BLaER1 treated with 17β-estradiol and CSF1 and Interleukin-3, amounts not matched to agents 10 nM and 100 nM (cell line): ENCODE results near the gene MS4A15.
"Not testable (repeated sequence)": the region's sequence is repeated elsewhere in the genome, so short reads cannot be mapped to it uniquely, and the experiment has no call there.

Experiments
- H3K27ac ChIP-seq, 11 experiments: shearing (Covaris generic); formaldehyde crosslinking; 2 replicates each; pipeline ENCODE4 v1.8.1; 2022
- H3K27me3 ChIP-seq, 11 experiments: shearing (Covaris generic); formaldehyde crosslinking; 2 replicates each; pipeline ENCODE4 v1.8.1; 2022
- H3K36me3 ChIP-seq, 11 experiments: shearing (Covaris generic); formaldehyde crosslinking; 2 replicates each; pipeline ENCODE4 v1.8.1; 2022
- H3K4me1 ChIP-seq, 10 experiments: shearing (Covaris generic); formaldehyde crosslinking; 2 replicates each; pipeline ENCODE4 v1.8.1; 2022
- H3K4me2 ChIP-seq, 11 experiments: shearing (Covaris generic); formaldehyde crosslinking; 2 replicates each; pipeline ENCODE4 v1.8.1; 2022
- H3K4me3 ChIP-seq, 10 experiments: shearing (Covaris generic); formaldehyde crosslinking; 2 replicates each; pipeline ENCODE4 v1.8.1; 2022
- H3K9ac ChIP-seq, 11 experiments: shearing (Covaris generic); formaldehyde crosslinking; 2 replicates each; pipeline ENCODE4 v1.8.1; 2022
- H3K9me3 ChIP-seq, 11 experiments: shearing (Covaris generic); formaldehyde crosslinking; replicated peaks in 1 of 11; 2 replicates each; pipeline ENCODE4 v1.8.1; 2022
- H4K20me1 ChIP-seq, 11 experiments: shearing (Covaris generic); formaldehyde crosslinking; 2 replicates each; pipeline ENCODE4 v1.8.1; 2022
- Cebpa-rat ChIP-seq, 11 experiments: shearing (Covaris generic); IDR thresholded peaks; 2 replicates each; pipeline ENCODE4 v1.8.1; 2022

The MS4A15 gene, protein sequence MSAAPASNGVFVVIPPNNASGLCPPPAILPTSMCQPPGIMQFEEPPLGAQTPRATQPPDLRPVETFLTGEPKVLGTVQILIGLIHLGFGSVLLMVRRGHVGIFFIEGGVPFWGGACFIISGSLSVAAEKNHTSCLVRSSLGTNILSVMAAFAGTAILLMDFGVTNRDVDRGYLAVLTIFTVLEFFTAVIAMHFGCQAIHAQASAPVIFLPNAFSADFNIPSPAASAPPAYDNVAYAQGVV

DNA sequence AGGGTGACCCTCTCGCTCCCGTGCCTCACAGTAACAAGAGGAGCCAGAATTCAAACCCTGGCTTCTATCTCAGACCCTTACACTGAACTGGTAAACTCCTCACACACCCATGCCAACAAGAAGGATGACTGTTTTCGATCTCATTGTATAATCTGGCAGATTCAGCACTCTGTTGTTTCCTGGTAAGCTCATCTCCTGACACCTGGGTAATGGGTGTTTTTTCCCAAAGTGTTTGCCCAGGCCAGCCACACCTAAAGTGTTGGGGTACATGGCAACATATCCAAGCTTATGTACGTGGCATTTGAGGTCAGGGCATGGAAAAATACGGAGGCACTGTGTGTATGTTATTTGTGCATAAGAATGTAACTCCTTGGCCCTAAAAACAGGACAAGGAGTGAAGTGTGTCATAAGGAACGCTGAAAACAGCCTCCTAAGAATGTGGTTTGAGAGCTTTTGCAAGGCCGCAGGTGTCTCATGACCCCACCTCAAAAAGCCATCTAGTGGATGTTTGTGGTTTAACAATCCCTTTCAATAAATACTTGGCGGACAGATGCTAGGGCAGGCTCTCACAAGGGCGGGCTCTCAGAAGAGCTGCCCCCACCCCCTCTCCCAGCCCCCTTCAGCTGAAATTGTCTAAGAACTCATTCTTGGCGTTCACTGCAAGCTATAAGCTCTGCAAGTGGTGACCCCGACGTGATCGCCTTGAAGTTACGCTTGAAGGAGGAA is at the start of gene MS4A15:
MS4A15 (plus strand) TSS at position 561 of the 726 bp plus-strand sequence. CDS start 6,867 bp downstream, outside the sequence.
- Histone ChIP-seq H3K27ac (no peak within 1 kb of the TSS), H3K4me3 (no peak within 1 kb of the TSS), H4K20me1 (peaks cover 0 to 9% (median 0%) of the 10 kb centered on the region in 11 experiments; a peak in 2 of 22 replicates), H3K27me3 (peaks cover 0 to 19% (median 0%) of the 10 kb centered on the region in 11 experiments; a peak in 5 of 22 replicates), H3K4me1 (peaks cover 15 to 29% (median 19%) of the 10 kb centered on the region in 10 experiments), H3K9me3 (no peaks in the 10 kb centered on the region), H3K9ac (no peak within 1 kb of the TSS), H3K36me3 (no peaks in the 10 kb centered on the region), H3K4me2 (no peak within 1 kb of the TSS)
- TF ChIP-seq Cebpa-rat (IDR thresholded peaks at IDR 0.05), result no peak

DNA sequence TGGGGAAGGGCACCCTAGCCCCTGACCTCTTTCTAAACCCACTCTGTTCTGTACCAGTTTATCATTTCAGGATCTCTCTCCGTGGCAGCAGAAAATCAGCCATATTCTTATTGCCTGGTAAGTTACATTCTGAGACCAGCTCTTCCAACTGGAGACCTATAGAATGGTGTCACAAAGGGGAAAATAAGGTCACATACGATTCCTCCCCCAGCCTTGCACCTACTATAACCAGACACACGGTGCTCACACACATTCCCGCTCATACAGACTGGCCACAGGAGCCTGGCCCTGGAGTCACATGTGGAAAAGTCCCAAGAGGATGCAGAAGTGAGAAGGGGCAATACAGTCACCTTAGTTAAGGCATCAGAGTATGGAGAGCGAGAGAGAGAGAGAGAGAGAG is 49.7 kb upstream of the MS4A15 start:
- TF ChIP-seq Cebpa-rat (IDR thresholded peaks at IDR 0.05), result no peak
- Histone ChIP-seq H3K4me2 (no peak overlapping the region), H3K4me3 (no peak overlapping the region), H3K9me3 (no peaks in the 10 kb centered on the region), H3K27me3 (no peaks in the 10 kb centered on the region), H4K20me1 (no peaks in the 10 kb centered on the region), H3K4me1 (no peaks in the 10 kb centered on the region), H3K27ac (no peak overlapping the region), H3K9ac (no peak overlapping the region), H3K36me3 (no peaks in the 10 kb centered on the region)

DNA sequence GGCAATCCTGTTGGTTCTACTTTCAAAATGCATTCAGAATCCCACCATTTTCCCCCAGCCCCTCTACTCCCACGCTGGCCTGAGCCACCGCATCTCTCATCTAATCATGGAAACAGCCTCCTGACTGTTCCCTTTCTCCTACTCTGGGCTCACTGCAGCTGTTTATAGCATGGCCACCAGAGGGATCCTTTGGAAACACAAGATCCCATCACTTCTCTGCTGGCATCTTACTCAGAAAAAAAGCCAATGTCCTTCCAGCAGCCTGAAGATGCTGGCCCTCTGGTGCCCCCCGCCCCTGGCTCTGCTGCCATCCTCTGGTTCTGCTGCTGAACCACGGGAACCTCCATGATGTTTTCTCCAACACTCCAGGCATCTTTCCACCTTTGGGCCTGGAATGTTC is 46.2 kb upstream of the MS4A15 start:
- H4K20me1 ChIP-seq, result no peaks in the 10 kb centered on the region

DNA sequence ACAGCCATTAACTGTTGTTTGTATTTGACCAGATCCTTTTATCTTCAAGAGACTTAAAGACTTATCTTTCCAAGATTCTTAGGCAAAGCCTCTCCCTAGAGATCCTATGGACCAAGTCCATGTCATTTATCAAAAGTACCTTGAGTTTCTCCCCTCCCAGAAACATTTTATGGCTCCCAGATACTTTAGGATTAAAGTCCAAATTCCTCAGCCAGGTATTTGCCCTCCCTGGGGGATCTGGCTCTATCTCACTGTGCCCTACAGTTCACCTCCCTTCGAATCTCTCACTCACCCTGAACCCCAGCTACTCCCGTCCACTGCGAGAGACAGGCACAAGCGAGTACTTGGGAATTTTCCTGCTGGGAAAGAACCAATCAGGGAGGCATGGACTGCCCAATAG is 45.4 kb upstream of the MS4A15 start:
- H3K9ac ChIP-seq, result no peak overlapping the region
- no peaks in the 10 kb centered on the region for H4K20me1 ChIP-seq
- H3K27me3 ChIP-seq, result no peaks in the 10 kb centered on the region
- H3K36me3 ChIP-seq, result no peaks in the 10 kb centered on the region
- no peaks in the 10 kb centered on the region for H3K4me1 ChIP-seq
- H3K4me2 ChIP-seq, result no peak overlapping the region
- no peak for TF ChIP-seq Cebpa-rat (IDR thresholded peaks at IDR 0.05)
- no peak overlapping the region for H3K27ac ChIP-seq
- H3K4me3 ChIP-seq, result no peak overlapping the region
- H3K9me3 ChIP-seq, result no peaks in the 10 kb centered on the region

More for the DNA sequence above, 46.2 kb upstream of the MS4A15 start:
- Histone ChIP-seq H3K36me3 (no peaks in the 10 kb centered on the region), H3K9me3 (no peaks in the 10 kb centered on the region), H3K4me2 (no peak overlapping the region), H3K27ac (no peak overlapping the region), H3K9ac (no peak overlapping the region), H3K4me1 (no peaks in the 10 kb centered on the region), H3K27me3 (no peaks in the 10 kb centered on the region), H3K4me3 (no peak overlapping the region)
- TF ChIP-seq Cebpa-rat (IDR thresholded peaks at IDR 0.05), result no peak

DNA sequence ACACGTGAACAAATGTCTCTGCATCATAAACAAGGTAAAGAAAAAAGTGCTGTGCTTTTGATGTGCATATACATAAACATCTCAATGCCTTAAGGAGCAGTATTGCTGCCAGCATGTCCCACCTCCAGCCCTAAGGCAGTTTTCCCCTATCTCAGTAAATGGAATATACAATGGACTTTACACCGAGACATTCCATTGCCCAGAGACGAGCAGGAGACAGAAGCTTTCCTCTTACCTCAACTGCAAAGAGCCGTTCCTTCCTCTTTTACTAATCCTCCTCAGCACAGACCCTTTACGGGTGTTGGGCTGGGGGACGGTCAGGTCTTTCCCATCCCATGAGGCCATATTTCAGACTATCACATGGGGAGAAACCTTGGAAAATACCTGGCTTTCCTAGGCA is 43.2 kb upstream of the MS4A15 start:
- not testable (repeated sequence) for H3K4me1 ChIP-seq, H3K9ac ChIP-seq, H3K27ac ChIP-seq

DNA sequence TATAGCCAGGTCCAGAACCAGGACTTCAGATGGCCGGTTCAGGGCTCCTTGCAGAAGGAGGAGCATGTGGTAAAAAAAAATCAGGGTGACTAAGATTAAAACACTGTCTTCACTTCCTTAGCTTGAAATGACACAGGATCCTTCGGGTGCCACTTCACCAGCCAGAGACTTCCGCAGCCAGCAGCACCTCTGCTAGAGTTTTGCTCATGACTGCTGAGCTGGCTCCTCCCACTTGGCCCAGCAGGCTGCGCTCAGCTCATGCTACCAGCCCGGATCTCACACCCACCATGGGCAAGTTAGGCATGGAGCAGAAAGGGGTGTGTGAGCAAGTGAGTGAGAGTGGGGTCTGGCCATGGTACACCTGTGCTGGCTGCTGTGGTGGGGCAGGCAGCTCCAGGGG is 38.7 kb upstream of the MS4A15 start:
- Histone ChIP-seq H4K20me1 (no peaks in the 10 kb centered on the region), H3K36me3 (no peaks in the 10 kb centered on the region), H3K4me3 (no peak overlapping the region), H3K27ac (no peak overlapping the region), H3K9me3 (peaks cover 22 to 35% (median 24%) of the 10 kb centered on the region in 11 experiments), H3K27me3 (no peaks in the 10 kb centered on the region), H3K4me1 (no peaks in the 10 kb centered on the region), H3K4me2 (no peak overlapping the region), H3K9ac (no peak overlapping the region)
- TF ChIP-seq Cebpa-rat (IDR thresholded peaks at IDR 0.05), result no peak

More for the DNA sequence above, 43.2 kb upstream of the MS4A15 start:
- not testable (repeated sequence) for H3K36me3 ChIP-seq, H3K4me2 ChIP-seq, H4K20me1 ChIP-seq, H3K27me3 ChIP-seq, H3K4me3 ChIP-seq
- peaks cover 8 to 13% (median 10%) of the 10 kb centered on the region in 11 experiments for H3K9me3 ChIP-seq

DNA sequence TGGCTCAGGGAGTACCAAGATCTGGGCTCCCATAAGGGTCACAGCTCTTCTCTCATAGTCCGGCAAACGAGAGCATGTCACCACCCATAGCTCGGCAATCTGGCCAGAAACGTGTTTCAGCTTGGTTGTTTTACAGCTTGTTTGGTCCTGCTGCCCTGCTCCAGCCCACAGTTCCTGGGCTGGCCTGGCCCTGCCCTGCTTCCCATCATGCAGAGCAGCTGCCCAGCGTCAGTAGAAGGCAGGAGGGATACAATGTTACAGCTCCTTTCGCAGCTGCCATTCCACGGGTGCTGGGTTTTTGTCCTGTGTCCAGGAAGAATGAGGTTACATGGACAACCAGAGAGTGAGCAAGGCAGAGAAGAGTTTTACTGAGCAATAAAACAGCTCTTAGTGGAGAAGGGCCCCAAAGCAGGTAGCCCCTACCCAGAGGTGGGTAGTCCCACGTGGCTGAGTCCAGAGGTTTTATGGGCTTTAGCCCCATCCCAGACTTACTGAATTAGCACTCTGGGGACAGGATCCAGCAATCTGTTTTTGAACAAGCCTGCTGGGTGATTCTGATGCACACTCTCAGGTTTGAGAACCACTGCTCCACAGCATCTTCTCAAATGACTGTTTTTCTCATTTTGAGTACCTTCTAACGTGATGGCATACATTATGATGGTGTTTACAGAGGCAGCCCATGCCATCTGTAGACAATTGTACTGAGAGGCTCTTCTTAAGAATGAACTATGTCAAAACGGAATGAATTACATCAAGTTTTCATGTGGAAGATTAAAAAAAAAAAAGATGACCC is 37.9 kb upstream of the MS4A15 start:
- no peaks in the 10 kb centered on the region for H3K4me1 ChIP-seq
- no peak overlapping the region for H3K4me2 ChIP-seq
- no peak overlapping the region for H3K9ac ChIP-seq
- no peaks in the 10 kb centered on the region for H3K27me3 ChIP-seq
- TF ChIP-seq Cebpa-rat (IDR thresholded peaks at IDR 0.05), result no peak
- no peak overlapping the region for H3K4me3 ChIP-seq
- H3K27ac ChIP-seq, result no peak overlapping the region
- H3K9me3 ChIP-seq, result peaks cover 22 to 35% (median 24%) of the 10 kb centered on the region in 11 experiments
- H4K20me1 ChIP-seq, result no peaks in the 10 kb centered on the region
- no peaks in the 10 kb centered on the region for H3K36me3 ChIP-seq

DNA sequence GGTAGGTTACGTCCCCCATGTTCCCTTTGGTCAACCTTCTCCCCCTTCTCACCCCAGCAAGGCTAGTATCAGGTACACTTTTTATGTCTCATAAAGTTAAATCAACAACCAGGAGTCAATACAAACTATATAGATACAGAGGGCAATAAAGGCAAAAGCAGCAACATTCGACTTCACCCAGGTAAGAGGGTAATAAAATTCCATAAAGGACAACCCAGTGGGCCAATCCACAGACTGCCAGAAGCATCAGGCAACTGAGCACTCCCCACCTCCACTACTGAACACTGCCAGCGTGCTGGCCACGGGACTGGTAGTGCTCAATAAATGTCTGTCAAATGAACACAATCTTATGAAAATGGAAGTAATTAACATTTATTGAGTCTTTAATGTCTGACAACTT is 37.3 kb upstream of the MS4A15 start:
- no peak overlapping the region for H3K4me2 ChIP-seq
- H3K36me3 ChIP-seq, result no peaks in the 10 kb centered on the region
- no peak overlapping the region for H3K4me3 ChIP-seq
- no peaks in the 10 kb centered on the region for H4K20me1 ChIP-seq
- H3K4me1 ChIP-seq, result no peaks in the 10 kb centered on the region
- no peak for TF ChIP-seq Cebpa-rat (IDR thresholded peaks at IDR 0.05)
- no peaks in the 10 kb centered on the region for H3K27me3 ChIP-seq
- no peak overlapping the region for H3K9ac ChIP-seq
- H3K27ac ChIP-seq, result no peak overlapping the region
- H3K9me3 ChIP-seq, result peaks cover 22 to 35% (median 24%) of the 10 kb centered on the region in 11 experiments

DNA sequence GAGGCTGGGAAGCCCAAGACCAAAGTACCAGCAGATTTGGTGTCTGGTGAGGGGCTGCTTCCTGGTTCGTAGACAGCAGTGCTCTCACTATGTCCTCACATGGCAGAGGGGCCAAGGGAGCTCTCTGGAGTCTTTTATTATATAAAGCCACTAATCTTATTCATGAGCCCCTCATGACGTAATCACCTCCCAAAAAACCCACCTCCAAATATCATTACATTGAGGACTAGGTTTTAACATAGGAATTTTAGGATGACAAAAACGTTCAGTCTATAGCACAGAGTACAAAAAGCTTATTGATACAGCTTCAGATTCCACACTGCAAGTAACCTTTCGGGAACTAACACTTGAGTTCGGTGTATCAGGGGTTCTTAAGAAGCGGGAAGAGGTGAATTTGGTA is 36.2 kb upstream of the MS4A15 start:
- Histone ChIP-seq H3K9me3 (peaks cover 22 to 35% (median 24%) of the 10 kb centered on the region in 11 experiments), H3K27ac (no peak overlapping the region), H3K9ac (no peak overlapping the region), H3K4me1 (no peaks in the 10 kb centered on the region), H3K27me3 (no peaks in the 10 kb centered on the region), H3K36me3 (no peaks in the 10 kb centered on the region), H3K4me2 (no peak overlapping the region), H4K20me1 (no peaks in the 10 kb centered on the region), H3K4me3 (no peak overlapping the region)
- TF ChIP-seq Cebpa-rat (IDR thresholded peaks at IDR 0.05), result 0 out of 22 replicates have a peak, but pooled peaks of 1 of the 11 experiments have one; percentile 18
